Testis (tissue), 3 donors: ENCODE measurements around the gene APRT. TPM values are rescaled to one million over a fixed set of nuclear protein-coding genes. Genes with fewer than 3 reads are reported as not detected.
"Not testable (repeated sequence)": the region's sequence is repeated elsewhere in the genome, so short reads cannot be mapped to it uniquely, and the experiment has no call there.

Source experiments
- DNase-seq: peaks from one replicate; pipeline ENCODE4 v3.0.0-alpha.2; 2019
- H3K27ac ChIP-seq, 2 donors: fragments of 200-600 bp; sonication (generic); one replicate each; pipeline ENCODE4 v1.5.1; 2019
- H3K27me3 ChIP-seq: fragments of 200-600 bp; sonication (generic); one replicate; pipeline ENCODE4 v1.5.1; 2019
- H3K36me3 ChIP-seq: fragments of 200-600 bp; sonication (generic); one replicate; pipeline ENCODE4 v1.5.1; 2017; ENCODE audit warnings: low read depth; ENCODE audit errors: missing control alignments
- H3K4me1 ChIP-seq: fragments of 200-600 bp; sonication (generic); one replicate; pipeline ENCODE4 v1.5.1; 2019
- H3K4me3 ChIP-seq, 2 donors: fragments of 200-600 bp; sonication (generic); one replicate each; pipeline ENCODE4 v1.5.1; 2017 to 2019
- H3K9me3 ChIP-seq: fragments of 200-600 bp; sonication (generic); one replicate; pipeline ENCODE4 v1.5.1; 2017
- CTCF ChIP-seq, 3 experiments: fragments of 450-650 bp in 2 of 3; fragments of 200-600 bp in 1 of 3; sonication (generic) in 1 of 3; IDR thresholded peaks; one replicate each; pipeline ENCODE4 v1.5.1; 2016 to 2019; ENCODE audit warnings: antibody characterized with exemption in 3 of 3, mild to moderate bottlenecking in 2 of 3, moderate library complexity in 1 of 3
- POLR2A ChIP-seq: fragments of 450-650 bp; IDR thresholded peaks from one replicate; pipeline ENCODE4 v1.6.1; 2017; ENCODE audit warnings: antibody characterized with exemption, mild to moderate bottlenecking, moderate library complexity
- WGBS, 2 donors: methylation state at CpG; one replicate each; pipeline ENCODE4 v1.1.5; 2018; 5-methylcytosine and 5-hydroxymethylcytosine counted together
- intact Hi-C: fragments of 100-400 bp; cut with DNase I; formaldehyde crosslinking; loops from one replicate; pipeline ENCODE4 v1.15.1; 2023; ENCODE audit warnings: low total_unique reads
- polyA plus RNA-seq: library from polyadenylated mRNA; stranded (reverse); fragments of 350-450 nt; fragmentation: Illumina TruSeq; extraction: RNeasy Lipid Tissue Mini Kit (QIAGEN cat#74804); gene quantifications from one replicate; pipeline ENCODE4 v1.2.3, GENCODE V29; 2014; ENCODE audit warnings: low read depth, low replicate concordance; ENCODE audit not compliant: insufficient read depth
- total RNA-seq, 2 donors: library from RNA; depleted of rRNA; stranded (reverse); fragments of >200 nt; gene quantifications; one replicate each; pipeline ENCODE4 v1.2.3, GENCODE V29; 2016

APRT gene
- total and polyA plus RNA-seq, 3 donors from 2014 or later, result 62.1 to 86.0 (median 82.1) TPM

DNA sequence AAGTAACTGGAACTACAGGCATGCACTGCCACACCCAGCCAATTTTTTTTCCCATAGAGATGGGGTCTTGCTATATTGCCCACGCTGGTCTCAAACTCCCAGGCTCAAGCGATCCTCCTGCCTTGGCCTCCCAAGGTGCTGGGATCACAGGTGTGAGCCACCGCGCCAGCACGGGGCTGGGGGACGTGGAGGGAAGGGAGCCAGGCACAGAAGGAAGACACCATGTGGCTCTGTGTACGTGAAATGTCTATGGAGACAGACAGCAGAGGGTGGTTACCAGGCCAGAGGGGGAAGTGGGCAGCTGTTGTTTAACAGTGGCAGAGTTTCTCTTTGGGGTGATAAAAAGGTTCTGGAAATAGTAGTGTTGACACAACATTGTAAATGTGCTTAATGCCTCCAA lies 22.1 kb downstream of the APRT start:
- WGBS, 2 donors, result 82 to 87% methylated on average over 7 of the region's 7 CpGs
- DNase-seq, result no peak
- TF ChIP-seq CTCF (IDR thresholded peaks at IDR 0.05), result no peak
- TF ChIP-seq POLR2A, result no peak
- H3K9me3 ChIP-seq, result no peaks in the 10 kb centered on the region
- no peaks in the 10 kb centered on the region for H3K27me3 ChIP-seq
- intact Hi-C loops, result no loop called here
- H3K4me1 ChIP-seq, result peaks cover 3% of the 10 kb centered on the region
- no peak overlapping the region for H3K4me3 ChIP-seq
- H3K36me3 ChIP-seq, result no peaks in the 10 kb centered on the region
- H3K27ac ChIP-seq, result no peak overlapping the region

DNA sequence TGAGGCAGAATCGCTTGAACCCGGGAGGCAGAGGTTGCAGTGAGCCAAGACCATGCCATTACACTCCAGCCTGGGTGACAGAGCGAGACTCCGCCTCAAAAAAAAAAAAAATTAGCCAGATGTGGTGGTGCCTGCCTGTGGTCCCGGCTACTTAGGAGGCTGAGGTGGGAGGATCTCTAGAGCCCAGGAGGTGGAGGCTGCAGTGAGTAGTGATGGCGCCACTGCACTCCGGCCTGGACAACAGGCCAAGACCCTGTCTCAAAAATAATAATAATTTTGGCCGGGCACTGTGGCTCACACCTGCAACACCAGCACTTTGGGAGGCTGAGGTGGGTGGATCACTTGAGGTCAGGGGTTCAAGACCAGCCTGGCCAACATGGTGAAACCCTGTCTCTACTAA lies 23.0 kb downstream of the APRT start:
- intact Hi-C loops, result not testable (repeated sequence)
- 92 to 94% methylated on average over 8 of the region's 8 CpGs for WGBS, 2 donors

GRCh38 chr16:88787579-88788314 lies 24.0 kb downstream of the APRT start:
- intact Hi-C loops, result no loop called here
- 90 to 93% methylated on average over 11 of the region's 11 CpGs for WGBS, 2 donors
- no peaks in the 10 kb centered on the region for H3K36me3 ChIP-seq

More for the DNA sequence above, 23.0 kb downstream of the APRT start:
- H3K36me3 ChIP-seq, DNase-seq, H3K4me3 ChIP-seq, H3K4me1 ChIP-seq, H3K27me3 ChIP-seq, H3K9me3 ChIP-seq, H3K27ac ChIP-seq: not testable (repeated sequence)

DNA sequence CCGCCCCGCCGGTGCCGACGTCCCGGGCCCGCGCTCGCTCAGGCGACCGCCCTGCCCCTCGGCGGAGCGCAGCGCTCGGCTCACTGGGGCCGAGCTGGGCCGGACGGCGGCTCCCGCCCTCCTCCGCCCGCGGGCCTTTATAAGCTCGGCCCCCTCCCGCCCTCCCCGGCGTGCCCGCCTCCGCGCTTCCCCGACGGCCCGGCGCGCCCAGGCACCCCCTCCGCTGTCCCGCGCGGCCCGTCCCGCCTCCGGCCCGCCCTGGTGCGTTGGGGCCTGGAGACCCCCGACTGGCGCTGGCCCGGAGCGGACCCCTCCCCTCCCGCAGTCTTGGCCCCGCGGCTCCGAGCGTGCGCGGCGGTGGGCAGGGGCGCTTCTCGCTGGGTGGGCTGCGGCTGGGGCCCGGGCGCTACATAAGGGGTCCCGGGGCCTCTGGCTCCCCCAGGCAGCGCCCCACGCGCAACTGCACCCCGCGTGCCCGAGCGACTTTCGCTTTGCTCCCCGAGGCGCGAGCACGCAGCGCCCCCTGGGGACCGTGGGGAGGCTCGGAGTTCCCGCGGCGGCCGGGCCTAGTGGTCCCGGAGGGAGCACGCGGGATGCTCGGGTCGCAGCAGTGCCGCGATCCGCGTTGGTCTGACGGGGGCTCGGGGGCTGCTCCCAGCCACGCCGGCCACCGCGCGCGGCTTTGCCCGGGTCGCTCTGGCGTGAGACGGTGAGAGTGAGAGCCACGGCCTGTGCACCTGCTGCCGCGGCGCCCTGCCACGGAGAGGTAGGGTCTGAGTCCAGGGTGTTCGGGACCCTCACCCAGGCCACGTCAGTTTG lies 26.4 kb downstream of the APRT start, which contains the start of gene PIEZO1:
Gene PIEZO1, minus strand, starts transcription at position 115 of the 819 bp plus-strand sequence. CDS start 256 bp downstream, outside the sequence.
- no peaks in the 10 kb centered on the region for H3K36me3 ChIP-seq
- no peak for TF ChIP-seq POLR2A
- peak; percentile 81 to 85 (median 83) for TF ChIP-seq CTCF (IDR thresholded peaks at IDR 0.05)
- H3K4me3 ChIP-seq, result peak within 1 kb of the TSS; percentile 62 to 71
- peaks cover under 1% of the 10 kb centered on the region for H3K4me1 ChIP-seq
- DNase-seq, result peak; percentile 65
- WGBS, 2 donors, result 3 to 40% methylated on average over 1 to 82 of the region's 110 CpGs
- intact Hi-C loops, result no loop called here
- H3K9me3 ChIP-seq, result no peaks in the 10 kb centered on the region
- H3K27ac ChIP-seq, result peak within 1 kb of the TSS; percentile 67 to 86
- H3K27me3 ChIP-seq, result no peaks in the 10 kb centered on the region

More at GRCh38 chr16:88787579-88788314, 24.0 kb downstream of the APRT start:
- Histone ChIP-seq H3K4me1 (peaks cover 3% of the 10 kb centered on the region), H3K9me3 (no peaks in the 10 kb centered on the region), H3K27me3 (no peaks in the 10 kb centered on the region), H3K4me3 (no peak overlapping the region), H3K27ac (no peak overlapping the region)
- no peak for DNase-seq
- TF ChIP-seq CTCF (IDR thresholded peaks at IDR 0.05) (no peak), POLR2A (no peak)

- Histone ChIP-seq H3K27ac (peak overlapping the region in 1 of 2 donors; percentile 86), H3K4me1 (peaks cover 6% of the 10 kb centered on the region), H3K9me3 (no peaks in the 10 kb centered on the region), H3K4me3 (peak overlapping the region; percentile 52 to 62), H3K27me3 (no peaks in the 10 kb centered on the region), H3K36me3 (no peaks in the 10 kb centered on the region)
- WGBS, 2 donors, result 0% methylated on average over 1 of the region's 32 CpGs
- no peak for DNase-seq
- intact Hi-C loops, result loop anchor here (5.0 kb wide), 1 partner anchor 42 kb away; no protein-coding TSS in a partner anchor
- TF ChIP-seq CTCF (IDR thresholded peaks at IDR 0.05), result no peak
- no peak for TF ChIP-seq POLR2A
Observed at GRCh38 chr16:88784856-88785105, 26.9 kb downstream of the APRT start.
